ENCODE data around the gene ZNF219.
"Not testable (repeated sequence)": the region's sequence is repeated elsewhere in the genome, so short reads cannot be mapped to it uniquely, and the experiment has no call there.

The ZNF219 gene

DNA sequence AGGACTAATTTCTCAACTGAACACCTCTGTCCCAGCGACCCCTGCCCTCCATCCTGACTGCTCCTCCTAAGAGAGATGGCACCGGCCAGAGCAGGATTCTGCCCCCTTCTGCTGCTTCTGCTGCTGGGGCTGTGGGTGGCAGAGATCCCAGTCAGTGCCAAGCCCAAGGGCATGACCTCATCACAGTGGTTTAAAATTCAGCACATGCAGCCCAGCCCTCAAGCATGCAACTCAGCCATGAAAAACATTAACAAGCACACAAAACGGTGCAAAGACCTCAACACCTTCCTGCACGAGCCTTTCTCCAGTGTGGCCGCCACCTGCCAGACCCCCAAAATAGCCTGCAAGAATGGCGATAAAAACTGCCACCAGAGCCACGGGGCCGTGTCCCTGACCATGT, 55.5 kb downstream of the ZNF219 start:
- no peak for DNase-seq (ENCODE audit: low read depth)

DNA sequence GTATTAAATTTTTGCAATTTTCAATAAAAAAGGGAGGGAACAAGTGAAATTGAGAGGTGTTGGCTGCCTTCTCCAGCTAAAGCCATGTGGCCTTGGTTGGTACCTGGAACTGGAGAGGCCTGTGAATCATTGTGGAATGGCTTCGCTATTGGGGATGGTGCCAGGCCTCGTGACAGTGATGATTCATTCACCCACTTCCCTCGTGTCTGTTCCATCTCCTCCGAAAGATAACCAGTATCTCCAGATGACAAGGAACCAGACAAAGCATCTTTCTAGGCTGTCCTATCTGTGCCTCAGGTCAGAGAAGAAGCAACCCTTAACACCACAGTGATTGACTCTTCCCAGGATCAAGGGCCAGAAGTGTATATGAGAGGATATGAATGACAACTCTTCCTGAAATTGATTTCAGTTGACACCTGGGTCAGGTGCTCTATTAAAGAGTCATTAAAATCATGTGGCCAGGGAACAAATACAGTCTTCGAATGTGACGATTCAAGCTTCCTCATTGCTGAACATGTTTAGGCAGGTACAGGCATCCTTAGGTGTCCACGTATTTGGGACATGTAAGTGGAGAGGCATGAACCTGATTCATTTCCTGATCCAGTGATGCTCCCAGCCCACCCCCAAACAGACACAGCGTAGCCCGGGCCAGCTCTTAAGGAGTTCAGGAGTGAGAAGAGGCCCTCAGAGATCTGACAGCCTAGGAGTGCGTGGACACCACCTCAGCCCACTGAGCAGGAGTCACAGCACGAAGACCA, 56.6 kb downstream of the ZNF219 start, which contains the start of gene RNASE7:
Gene RNASE7, plus strand, starts transcription at position 687 of the 758 bp plus-strand sequence. CDS start 631 bp downstream, outside the sequence.
- DNase-seq (ENCODE audit: low read depth): no peak

DNA sequence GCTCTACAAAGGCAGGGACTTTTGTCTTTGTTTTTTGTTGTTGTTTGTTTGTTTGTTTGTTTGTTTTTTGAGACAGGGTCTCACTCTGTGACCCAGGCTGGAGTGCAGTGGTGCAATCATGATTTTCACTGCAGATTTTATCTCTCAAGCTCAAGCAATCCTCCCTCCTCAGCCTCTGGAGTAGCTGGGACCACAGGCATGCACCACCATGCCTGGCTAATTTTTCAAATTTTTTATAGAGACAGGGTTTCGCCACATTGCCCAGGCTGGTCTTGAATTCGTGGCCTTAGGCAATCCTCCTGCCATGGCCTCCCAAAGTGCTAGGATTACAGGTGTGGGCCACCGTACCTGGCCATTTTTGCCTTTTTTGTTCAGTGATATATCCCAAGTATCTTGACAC, 57.5 kb downstream of the ZNF219 start:
- not testable (repeated sequence) for DNase-seq (ENCODE audit: low read depth)

DNA sequence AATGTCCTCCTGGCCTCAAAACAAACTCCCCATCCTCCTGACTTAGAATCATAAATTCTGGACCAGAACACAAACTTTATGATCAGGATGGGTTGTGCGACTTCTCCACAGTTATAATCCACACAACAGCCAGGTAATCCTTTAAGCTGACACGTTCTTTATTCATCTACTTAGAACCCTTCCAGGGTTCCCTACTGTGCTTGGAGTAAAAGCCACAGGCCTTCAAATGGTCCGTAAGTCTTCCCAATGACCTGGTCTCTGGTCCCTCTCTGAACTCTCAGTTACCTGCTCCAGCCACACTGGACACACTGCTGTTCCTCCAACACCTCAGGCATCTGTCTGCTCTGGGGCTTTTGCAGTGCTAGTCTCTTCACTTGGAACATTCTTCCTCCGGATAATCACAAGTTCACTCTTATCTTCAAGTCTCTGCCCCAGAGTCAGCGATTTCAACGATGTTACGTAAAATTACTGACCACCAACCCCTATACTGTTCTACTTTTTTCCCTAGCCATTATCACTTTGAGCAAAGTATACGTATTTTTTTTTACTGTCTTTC, 58.0 kb downstream of the ZNF219 start:
- DNase-seq (ENCODE audit: low read depth): no peak

Data from activated T-helper 9 cell treated with anti-CD3 and anti-CD28 coated beads, Interleukin-2, amount 50 U/mL, for 16 hours (primary cell).